ENCODE data around the gene NPY4R2.
"Not testable (repeated sequence)": the region's sequence is repeated elsewhere in the genome, so short reads cannot be mapped to it uniquely, and the experiment has no call there.

- not testable (repeated sequence) for TF ChIP-seq CTCF (IDR thresholded peaks at IDR 0.05; ENCODE audit: insufficient read depth, low read length, poor library complexity, severe bottlenecking); EZH2phosphoT487 (conservative IDR thresholded peaks at IDR 0.05; ENCODE audit: low read length)
Observed at GRCh38 chr10:47920610-47921009, 2.1 kb downstream of the NPY4R2 start.

Measured in SU-DHL-6 (cell line).